SK-N-MC (cell line): ENCODE results near the gene AUTS2.

Source experiments
- EZH2 ChIP-seq: fragments of 200-600 bp; sonication (generic); IDR thresholded peaks from one replicate; pipeline ENCODE4 v1.6.1; 2017; ENCODE audit warnings: antibody characterized with exemption
- FOXP2 ChIP-seq: optimal IDR thresholded peaks from 2 replicates; pipeline ENCODE3; 2011; ENCODE audit warnings: mild to moderate bottlenecking, moderate library complexity; ENCODE audit not compliant: insufficient read depth; ENCODE audit errors: extremely low read length, control extremely low read depth
- POLR2AphosphoS5 ChIP-seq: IDR thresholded peaks from 2 replicates; pipeline ENCODE4 v1.6.1; 2012; ENCODE audit warnings: mild to moderate bottlenecking, low read depth, low read length, borderline replicate concordance

GRCh38 chr7:70406186-70406949 is 808.1 kb downstream of the AUTS2 start:
- TF ChIP-seq EZH2: no peak
- TF ChIP-seq POLR2AphosphoS5: no peak
- TF ChIP-seq FOXP2: no peak
